DOHH2 (cell line): ENCODE results near the gene PHF21B.

ENCODE experiments used
- H3F3A ChIP-seq: fragments of 200-600 bp; sonication (generic), shearing (Covaris generic); 2 replicates; pipeline ENCODE4 v1.6.0; 2016; ENCODE audit warnings: antibody characterized with exemption, mild to moderate bottlenecking; ENCODE audit not compliant: control insufficient read depth, insufficient read depth
- H3K27ac ChIP-seq: fragments of 200-600 bp; sonication (generic); 2 replicates; pipeline ENCODE4 v1.5.1; 2014; ENCODE audit warnings: low read depth, mild to moderate bottlenecking, low read length, moderate library complexity
- H3K27me3 ChIP-seq: fragments of 200-600 bp; sonication (generic); 2 replicates; pipeline ENCODE4 v1.6.1; 2014; ENCODE audit warnings: mild to moderate bottlenecking, low read length, mixed read lengths; ENCODE audit not compliant: control insufficient read depth
- H3K36me3 ChIP-seq: fragments of 200-600 bp; sonication (generic); 2 replicates; pipeline ENCODE4 v1.6.1; 2014; ENCODE audit warnings: mild to moderate bottlenecking, low read length, moderate library complexity, mixed read lengths; ENCODE audit not compliant: control insufficient read depth
- H3K4me1 ChIP-seq: fragments of 200-600 bp; sonication (generic); 2 replicates; pipeline ENCODE4 v1.6.1; 2014; ENCODE audit warnings: mild to moderate bottlenecking, low read length, mixed read lengths; ENCODE audit not compliant: control insufficient read depth
- H3K4me2 ChIP-seq: fragments of 200-600 bp; sonication (generic); 2 replicates; pipeline ENCODE4 v1.6.0; 2014; ENCODE audit warnings: mild to moderate bottlenecking, low read length, moderate library complexity
- H3K4me3 ChIP-seq: fragments of 200-600 bp; sonication (generic); 2 replicates; pipeline ENCODE4 v1.5.1; 2014; ENCODE audit warnings: mild to moderate bottlenecking, low read length, mixed read lengths
- H3K79me2 ChIP-seq: fragments of 200-600 bp; sonication (generic); 2 replicates; pipeline ENCODE4 v1.6.1; 2014; ENCODE audit warnings: mild to moderate bottlenecking, low read length, mixed read lengths; ENCODE audit not compliant: control insufficient read depth
- H3K9me2 ChIP-seq: fragments of 200-600 bp; sonication (generic); replicated peaks from 2 replicates; pipeline ENCODE4 v1.6.1; 2014; ENCODE audit warnings: mild to moderate bottlenecking, low read length, mixed read lengths; ENCODE audit not compliant: control insufficient read depth
- H3K9me3 ChIP-seq: fragments of 200-600 bp; sonication (generic); 2 replicates; pipeline ENCODE4 v1.6.1; 2014; ENCODE audit warnings: antibody characterized with exemption, low read length, mixed read lengths; ENCODE audit not compliant: control insufficient read depth, insufficient read depth
- H4K20me1 ChIP-seq: fragments of 200-600 bp; sonication (generic); 2 replicates; pipeline ENCODE4 v1.6.0; 2014; ENCODE audit warnings: low read depth, mild to moderate bottlenecking, antibody characterized with exemption, low read length, moderate library complexity; ENCODE audit not compliant: control insufficient read depth, insufficient read depth
- CTCF ChIP-seq: fragments of 200-600 bp; sonication (generic); IDR thresholded peaks from one replicate; pipeline ENCODE4 v1.5.1; 2014; ENCODE audit warnings: antibody characterized with exemption, mild to moderate bottlenecking, low read depth, low read length; ENCODE audit not compliant: poor library complexity, severe bottlenecking
- EZH2phosphoT487 ChIP-seq: fragments of 200-600 bp; sonication (generic); IDR thresholded peaks from 2 replicates; pipeline ENCODE4 v1.6.1; 2017; ENCODE audit warnings: borderline replicate concordance, mild to moderate bottlenecking, antibody characterized with exemption, low read length, moderate library complexity, mixed read lengths

The PHF21B gene

GRCh38 chr22:45019861-45020655, 10.3 kb upstream of the PHF21B start:
- Histone ChIP-seq H3K9me2 (no peaks in the 10 kb centered on the region), H3K79me2 (no peaks in the 10 kb centered on the region), H3K4me3 (no peak overlapping the region), H3F3A (no peaks in the 10 kb centered on the region), H3K36me3 (no peaks in the 10 kb centered on the region), H4K20me1 (no peaks in the 10 kb centered on the region), H3K4me2 (no peak overlapping the region), H3K27me3 (no peaks in the 10 kb centered on the region; the same call in 1 of the 2 replicates), H3K4me1 (no peaks in the 10 kb centered on the region), H3K9me3 (no peaks in the 10 kb centered on the region), H3K27ac (no peak overlapping the region)
- no peak for TF ChIP-seq CTCF
- TF ChIP-seq EZH2phosphoT487: no peak

- Histone ChIP-seq H4K20me1 (no peaks in the 10 kb centered on the region), H3K4me3 (no peak overlapping the region), H3K4me1 (peaks cover 7% of the 10 kb centered on the region), H3K36me3 (no peaks in the 10 kb centered on the region), H3K9me2 (no peaks in the 10 kb centered on the region), H3K9me3 (no peaks in the 10 kb centered on the region), H3K79me2 (no peaks in the 10 kb centered on the region), H3F3A (no peaks in the 10 kb centered on the region), H3K27ac (no peak overlapping the region), H3K27me3 (peaks cover 18% of the 10 kb centered on the region), H3K4me2 (no peak overlapping the region)
- no peak for TF ChIP-seq EZH2phosphoT487
- no peak for TF ChIP-seq CTCF
These were observed 4.8 kb upstream of the PHF21B start for GRCh38 chr22:45014654-45015053.

GRCh38 chr22:45013138-45013537, 3.3 kb upstream of the PHF21B start:
- Histone ChIP-seq H4K20me1 (no peaks in the 10 kb centered on the region), H3K79me2 (no peaks in the 10 kb centered on the region)

More at GRCh38 chr22:45013138-45013537, 3.3 kb upstream of the PHF21B start:
- Histone ChIP-seq H3K27ac (no peak overlapping the region), H3K27me3 (peaks cover 18% of the 10 kb centered on the region), H3K9me2 (no peaks in the 10 kb centered on the region), H3K4me3 (no peak overlapping the region), H3K9me3 (no peaks in the 10 kb centered on the region), H3K4me2 (no peak overlapping the region), H3F3A (no peaks in the 10 kb centered on the region), H3K36me3 (no peaks in the 10 kb centered on the region), H3K4me1 (peaks cover 7% of the 10 kb centered on the region)
- TF ChIP-seq CTCF: no peak
- TF ChIP-seq EZH2phosphoT487: no peak
